Superior temporal gyrus (tissue), 1 donor: Measurements from ENCODE around the gene SLC2A9.

Source experiments
- DNase-seq: peaks from one replicate; pipeline ENCODE4 v3.0.0-alpha.2; 2016; ENCODE audit errors: extremely low spot score

Gene SLC2A9

GRCh38 chr4:10019521-10020051 is 1.7 kb downstream of the SLC2A9 start:
- no peak for DNase-seq

- DNase-seq: peak; percentile 89
These were observed 2.4 kb downstream of the SLC2A9 start for GRCh38 chr4:10018818-10019461.

- no peak for DNase-seq
These were observed 4.0 kb downstream of the SLC2A9 start for GRCh38 chr4:10017037-10017893.

- no peak for DNase-seq
These were observed 5.1 kb downstream of the SLC2A9 start for GRCh38 chr4:10016169-10016568.

GRCh38 chr4:10015140-10015753 is 6.0 kb downstream of the SLC2A9 start:
- peak; percentile 78 for DNase-seq

GRCh38 chr4:10013722-10014121 is 7.6 kb downstream of the SLC2A9 start:
- DNase-seq: no peak

GRCh38 chr4:10011885-10012284 is 9.4 kb downstream of the SLC2A9 start:
- no peak for DNase-seq

- DNase-seq: no peak
These were observed 10.0 kb downstream of the SLC2A9 start for GRCh38 chr4:10011277-10011676.

- no peak for DNase-seq
These were observed 11.3 kb downstream of the SLC2A9 start for GRCh38 chr4:10009861-10010500.

GRCh38 chr4:10008609-10009005 is 12.7 kb downstream of the SLC2A9 start:
- no peak for DNase-seq

- peak; percentile 64 for DNase-seq
These were observed 13.3 kb downstream of the SLC2A9 start for GRCh38 chr4:10007793-10008608.

GRCh38 chr4:10007436-10007740 is 13.9 kb downstream of the SLC2A9 start:
- no peak for DNase-seq

GRCh38 chr4:10006601-10007435 is 14.5 kb downstream of the SLC2A9 start:
- DNase-seq: no peak

- peak; percentile 44 for DNase-seq
These were observed 15.1 kb downstream of the SLC2A9 start for GRCh38 chr4:10006231-10006600.

GRCh38 chr4:10005632-10006031 is 15.7 kb downstream of the SLC2A9 start:
- no peak for DNase-seq

- DNase-seq: no peak
These were observed 17.6 kb downstream of the SLC2A9 start for GRCh38 chr4:10003666-10004065.

GRCh38 chr4:10002278-10002677 is 19.0 kb downstream of the SLC2A9 start:
- DNase-seq: no peak

- no peak for DNase-seq
These were observed 19.5 kb downstream of the SLC2A9 start for GRCh38 chr4:10001757-10002156.

- no peak for DNase-seq
These were observed 21.2 kb downstream of the SLC2A9 start for GRCh38 chr4:9999956-10000561.

GRCh38 chr4:9997886-9998285 is 23.4 kb downstream of the SLC2A9 start:
- DNase-seq: no peak
